Lung (tissue), 12 donors: ENCODE results near the gene DPYSL3. TPM values are rescaled to one million over a fixed set of nuclear protein-coding genes. Genes with fewer than 3 reads are reported as not detected.

Experiments used
- ATAC-seq: fragments of 200-7000 bp; cut with Tn5 transposase; one replicate; pipeline ENCODE4 v1.9.1; 2020; ENCODE audit warnings: moderate number of reproducible peaks; ENCODE audit not compliant: insufficient read depth, low FRiP score
- DNase-seq, 3 donors: peaks; one replicate each; pipeline ENCODE4 v3.0.0-alpha.2; 2013 to 2017
- H3K27ac ChIP-seq, 2 donors: one replicate each; pipeline ENCODE4 v1.5.1; 2013; ENCODE audit warnings: mild to moderate bottlenecking in 2 of 2, moderate library complexity in 2 of 2, control low read depth in 1 of 2, inconsistent platforms in 1 of 2, low read depth in 1 of 2, low read length in 1 of 2
- H3K27me3 ChIP-seq, 3 donors: one replicate each; pipeline ENCODE4 v1.5.1; 2013; ENCODE audit warnings: low read length in 2 of 3; ENCODE audit not compliant: control insufficient read depth in 3 of 3, insufficient read depth in 3 of 3
- H3K36me3 ChIP-seq, 4 donors: one replicate each; pipeline ENCODE4 v1.5.1; 2013; ENCODE audit warnings: low read length in 4 of 4, mild to moderate bottlenecking in 1 of 4, moderate library complexity in 1 of 4; ENCODE audit not compliant: control insufficient read depth in 4 of 4, insufficient read depth in 4 of 4
- H3K4me1 ChIP-seq, 5 donors: one replicate each; pipeline ENCODE4 v1.5.1; 2013; ENCODE audit warnings: low read length in 5 of 5, mild to moderate bottlenecking in 2 of 5, moderate library complexity in 1 of 5; ENCODE audit not compliant: control insufficient read depth in 5 of 5, insufficient read depth in 5 of 5
- H3K4me3 ChIP-seq: one replicate; pipeline ENCODE4 v1.5.1; 2013; ENCODE audit warnings: mild to moderate bottlenecking, control low read depth, moderate library complexity
- H3K9ac ChIP-seq, 2 donors: one replicate each; pipeline ENCODE4 v1.5.1; 2013; ENCODE audit warnings: low read length in 2 of 2, control low read depth in 1 of 2; ENCODE audit not compliant: insufficient read depth in 1 of 2
- H3K9me3 ChIP-seq, 4 donors: one replicate each; pipeline ENCODE4 v1.5.1; 2013; ENCODE audit warnings: low read length in 3 of 4, mild to moderate bottlenecking in 1 of 4, moderate library complexity in 1 of 4; ENCODE audit not compliant: control insufficient read depth in 4 of 4, insufficient read depth in 3 of 4
- WGBS, 2 donors: extraction: QIAGEN DNeasy Blood & Tissue Kit; methylation state at CpG; one replicate each; pipeline ENCODE4 v1.1.7; 2013; 5-methylcytosine and 5-hydroxymethylcytosine counted together
- polyA plus RNA-seq, 2 donors: library from polyadenylated mRNA; stranded (reverse); fragments of 200-250 nt; gene quantifications; one replicate each; pipeline ENCODE4 v1.2.1, GENCODE V29; 2013
- total RNA-seq, 2 donors: library from RNA; depleted of rRNA in 1 of 2; stranded (reverse); fragments of >200 nt in 1 of 2; gene quantifications; one replicate each; pipeline ENCODE4 v1.2.1, GENCODE V29; 2014 to 2021
- TF ChIP-seq, protein P1 (sequence below): IDR thresholded peaks from 2 replicates; pipeline ENCODE4 v1.5.1; 2012; ENCODE audit warnings: mild to moderate bottlenecking; ENCODE audit errors: control extremely low read depth, extremely low read depth
- donor health status: control.
- donor health status: control.
- donor health status: Bipolar disorder and iron deficiency.
- donor health status: healthy.
- donor health status: DM: yes; HTN: yes; CAD: no.

Gene DPYSL3
- total and polyA plus RNA-seq, 4 donors, result 13.8 to 112 (median 43.7) TPM

- H3K36me3 ChIP-seq, result no peaks in the 10 kb centered on the region
- H3K27me3 ChIP-seq, result no peaks in the 10 kb centered on the region
- no peak overlapping the region for H3K4me3 ChIP-seq
- H3K9me3 ChIP-seq, result no peaks in the 10 kb centered on the region
- H3K9ac ChIP-seq, result no peak overlapping the region
- no peak for ATAC-seq
- no peak overlapping the region for H3K27ac ChIP-seq
- H3K4me1 ChIP-seq, result peaks cover 0 to 9% (median 2%) of the 10 kb centered on the region in 5 donors
- no peak for DNase-seq
- 52 to 68% methylated on average over 6 of the region's 6 CpGs for WGBS, 2 donors
- TF ChIP-seq, protein P1, sequence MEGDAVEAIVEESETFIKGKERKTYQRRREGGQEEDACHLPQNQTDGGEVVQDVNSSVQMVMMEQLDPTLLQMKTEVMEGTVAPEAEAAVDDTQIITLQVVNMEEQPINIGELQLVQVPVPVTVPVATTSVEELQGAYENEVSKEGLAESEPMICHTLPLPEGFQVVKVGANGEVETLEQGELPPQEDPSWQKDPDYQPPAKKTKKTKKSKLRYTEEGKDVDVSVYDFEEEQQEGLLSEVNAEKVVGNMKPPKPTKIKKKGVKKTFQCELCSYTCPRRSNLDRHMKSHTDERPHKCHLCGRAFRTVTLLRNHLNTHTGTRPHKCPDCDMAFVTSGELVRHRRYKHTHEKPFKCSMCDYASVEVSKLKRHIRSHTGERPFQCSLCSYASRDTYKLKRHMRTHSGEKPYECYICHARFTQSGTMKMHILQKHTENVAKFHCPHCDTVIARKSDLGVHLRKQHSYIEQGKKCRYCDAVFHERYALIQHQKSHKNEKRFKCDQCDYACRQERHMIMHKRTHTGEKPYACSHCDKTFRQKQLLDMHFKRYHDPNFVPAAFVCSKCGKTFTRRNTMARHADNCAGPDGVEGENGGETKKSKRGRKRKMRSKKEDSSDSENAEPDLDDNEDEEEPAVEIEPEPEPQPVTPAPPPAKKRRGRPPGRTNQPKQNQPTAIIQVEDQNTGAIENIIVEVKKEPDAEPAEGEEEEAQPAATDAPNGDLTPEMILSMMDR, result no peak
Observed at GRCh38 chr5:147437161-147437596, 72.7 kb downstream of the DPYSL3 start.

DNA sequence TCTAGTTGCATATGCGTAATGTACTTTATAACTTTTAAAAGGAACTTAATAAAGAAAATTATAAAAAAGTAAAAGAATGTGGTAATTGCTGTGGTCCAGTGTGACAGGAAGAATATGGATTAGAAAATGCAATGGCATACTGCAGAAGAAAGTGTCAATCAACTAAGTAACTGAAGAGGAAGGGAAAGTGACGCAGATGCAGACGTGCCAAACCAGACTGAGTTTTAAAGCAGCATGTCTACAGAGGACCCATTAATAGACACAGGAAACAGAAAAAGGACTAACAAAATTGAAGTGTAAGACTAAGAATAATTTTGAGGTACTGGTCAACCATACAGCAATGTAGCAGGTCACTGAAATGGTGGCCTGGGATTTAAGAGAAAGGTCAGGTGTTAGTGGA is 73.3 kb downstream of the DPYSL3 start:
- Histone ChIP-seq H3K36me3 (no peaks in the 10 kb centered on the region), H3K27ac (no peak overlapping the region), H3K9ac (no peak overlapping the region), H3K9me3 (no peaks in the 10 kb centered on the region), H3K27me3 (no peaks in the 10 kb centered on the region), H3K4me1 (peaks cover 0 to 8% (median 0%) of the 10 kb centered on the region in 5 donors), H3K4me3 (no peak overlapping the region)
- ATAC-seq (no peak), DNase-seq (no peak)
- WGBS, 2 donors, result 43 to 70% methylated on average over 3 of the region's 3 CpGs
- TF ChIP-seq, protein P1, result no peak

GRCh38 chr5:147434049-147434448 is 75.8 kb downstream of the DPYSL3 start:
- DNase-seq (no peak), ATAC-seq (no peak)
- Histone ChIP-seq H3K9ac (no peak overlapping the region), H3K36me3 (peaks cover 0 to 2% (median 0%) of the 10 kb centered on the region in 4 donors), H3K27me3 (no peaks in the 10 kb centered on the region), H3K4me1 (peaks cover 0 to 10% (median 0%) of the 10 kb centered on the region in 5 donors), H3K4me3 (no peak overlapping the region), H3K27ac (no peak overlapping the region), H3K9me3 (no peaks in the 10 kb centered on the region)
- TF ChIP-seq, protein P1, result no peak
- 87 to 91% methylated on average over 3 of the region's 3 CpGs for WGBS, 2 donors

- DNase-seq, result no peak
- TF ChIP-seq, protein P1, result no peak
- ATAC-seq, result no peak
- WGBS, 2 donors, result 79 to 86% methylated on average over 4 of the region's 4 CpGs
- Histone ChIP-seq H3K9me3 (no peaks in the 10 kb centered on the region), H3K36me3 (peaks cover 0 to 2% (median 0%) of the 10 kb centered on the region in 4 donors), H3K27me3 (no peaks in the 10 kb centered on the region), H3K4me1 (peaks cover 0 to 14% (median 3%) of the 10 kb centered on the region in 5 donors), H3K9ac (no peak overlapping the region), H3K27ac (no peak overlapping the region), H3K4me3 (no peak overlapping the region)
Observed at GRCh38 chr5:147432323-147432722, 77.5 kb downstream of the DPYSL3 start.
